HG02970 (cell line): Measurements from ENCODE around the gene ABLIM2.

Experiments used
- ATAC-seq: cut with Tn5 transposase; IDR thresholded peaks from one replicate; pipeline ENCODE4 v1.9.1; 2021; ENCODE audit warnings: mild to moderate bottlenecking, moderate library complexity, moderate number of reproducible peaks; ENCODE audit not compliant: unreplicated experiment, low FRiP score

The ABLIM2 gene

GRCh38 chr4:7971881-7972500 lies 186.6 kb downstream of the ABLIM2 start:
- ATAC-seq = no peak

GRCh38 chr4:7971159-7971631 lies 187.4 kb downstream of the ABLIM2 start:
- ATAC-seq = no peak

GRCh38 chr4:7970361-7970946 lies 188.2 kb downstream of the ABLIM2 start:
- ATAC-seq = no peak

- no peak for ATAC-seq
Observed at GRCh38 chr4:7968262-7968896, 190.2 kb downstream of the ABLIM2 start.

- no peak for ATAC-seq
Observed at GRCh38 chr4:7967501-7968261, 190.9 kb downstream of the ABLIM2 start.

GRCh38 chr4:7967063-7967440 lies 191.6 kb downstream of the ABLIM2 start:
- no peak for ATAC-seq

- ATAC-seq = no peak
Observed at GRCh38 chr4:7966281-7967062, 192.1 kb downstream of the ABLIM2 start.

- no peak for ATAC-seq
Observed at GRCh38 chr4:7964890-7965662, 193.5 kb downstream of the ABLIM2 start.

- no peak for ATAC-seq
Observed at GRCh38 chr4:7964459-7964858, 194.2 kb downstream of the ABLIM2 start.

GRCh38 chr4:7963691-7964090 lies 194.9 kb downstream of the ABLIM2 start:
- no peak for ATAC-seq

- ATAC-seq = no peak
Observed at GRCh38 chr4:7962609-7963508, 195.8 kb downstream of the ABLIM2 start.

GRCh38 chr4:7960790-7961655 lies 197.6 kb downstream of the ABLIM2 start:
- no peak for ATAC-seq

- ATAC-seq = no peak
Observed at GRCh38 chr4:7960017-7960789, 198.4 kb downstream of the ABLIM2 start.

- no peak for ATAC-seq
Observed at GRCh38 chr4:7959078-7959477, 199.5 kb downstream of the ABLIM2 start.

GRCh38 chr4:7956934-7957656 lies 201.5 kb downstream of the ABLIM2 start:
- no peak for ATAC-seq

- no peak for ATAC-seq
Observed at GRCh38 chr4:7956270-7956808, 202.3 kb downstream of the ABLIM2 start.
